PC-3 (cell line): ENCODE results near the gene PRDM2.

ENCODE experiments used
- CTCF ChIP-seq: fragments of 300-600 bp; sonication (generic); conservative IDR thresholded peaks from 2 replicates; pipeline ENCODE4 v1.5.1; 2017; ENCODE audit warnings: antibody characterized with exemption, low read depth, mild to moderate bottlenecking, low read length
- EZH2 ChIP-seq: fragments of 300-600 bp; sonication (generic); IDR thresholded peaks from one replicate; pipeline ENCODE4 v1.6.1; 2017; ENCODE audit warnings: antibody characterized with exemption, mild to moderate bottlenecking, low read length; ENCODE audit not compliant: unreplicated experiment
- EZH2phosphoT487 ChIP-seq: fragments of 300-600 bp; sonication (generic); IDR thresholded peaks from 2 replicates; pipeline ENCODE4 v1.6.1; 2018; ENCODE audit warnings: mild to moderate bottlenecking, antibody characterized with exemption, low read length, borderline replicate concordance

- TF ChIP-seq CTCF: no peak
- no peak for TF ChIP-seq EZH2
- TF ChIP-seq EZH2phosphoT487: no peak
These were observed 61.9 kb downstream of the PRDM2 start for GRCh38 chr1:13761883-13762282.
